ENCODE measurements around the gene HCN3.
"Not testable (repeated sequence)": the region's sequence is repeated elsewhere in the genome, so short reads cannot be mapped to it uniquely, and the experiment has no call there.

HCN3 gene

GRCh38 chr1:155285631-155286044, 8.4 kb downstream of the HCN3 start:
- DNase-seq: no peak

GRCh38 chr1:155286544-155286943, 9.3 kb downstream of the HCN3 start:
- DNase-seq: no peak

GRCh38 chr1:155287987-155288543, 10.8 kb downstream of the HCN3 start:
- DNase-seq: no peak

GRCh38 chr1:155291006-155291405, 13.7 kb downstream of the HCN3 start:
- DNase-seq: not testable (repeated sequence)

DNA sequence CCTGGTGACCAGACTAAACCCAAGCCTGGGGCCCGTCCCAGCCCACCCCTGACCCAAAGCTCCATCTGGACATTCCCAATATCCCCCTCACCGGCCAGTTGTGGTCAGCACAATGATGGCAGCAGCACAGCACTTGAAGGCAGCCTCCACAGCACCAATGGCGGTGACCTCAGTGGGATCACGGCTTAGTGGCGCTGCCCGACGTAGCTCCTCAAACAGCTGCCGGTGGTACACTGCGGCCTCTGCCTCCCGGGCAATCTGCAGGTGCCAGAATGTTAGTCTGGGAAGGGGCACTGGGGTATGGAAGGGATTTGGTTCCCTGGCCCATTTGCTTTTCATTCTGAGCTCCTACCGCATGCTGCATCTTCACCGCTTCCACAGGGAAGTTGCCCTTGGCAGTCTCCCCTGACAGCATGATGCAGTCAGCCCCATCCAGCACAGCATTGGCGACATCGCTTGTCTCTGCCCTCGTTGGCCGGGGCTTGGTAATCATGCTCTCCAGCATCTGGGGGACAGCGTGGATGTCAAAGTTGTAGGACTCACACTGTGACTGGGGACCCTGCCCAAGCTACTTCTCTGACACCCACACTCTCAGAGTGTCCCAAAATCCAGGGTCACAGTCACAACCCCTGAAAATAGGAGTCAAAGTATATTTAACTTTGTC, 16.0 kb downstream of the HCN3 start:
- DNase-seq: no peak

DNA sequence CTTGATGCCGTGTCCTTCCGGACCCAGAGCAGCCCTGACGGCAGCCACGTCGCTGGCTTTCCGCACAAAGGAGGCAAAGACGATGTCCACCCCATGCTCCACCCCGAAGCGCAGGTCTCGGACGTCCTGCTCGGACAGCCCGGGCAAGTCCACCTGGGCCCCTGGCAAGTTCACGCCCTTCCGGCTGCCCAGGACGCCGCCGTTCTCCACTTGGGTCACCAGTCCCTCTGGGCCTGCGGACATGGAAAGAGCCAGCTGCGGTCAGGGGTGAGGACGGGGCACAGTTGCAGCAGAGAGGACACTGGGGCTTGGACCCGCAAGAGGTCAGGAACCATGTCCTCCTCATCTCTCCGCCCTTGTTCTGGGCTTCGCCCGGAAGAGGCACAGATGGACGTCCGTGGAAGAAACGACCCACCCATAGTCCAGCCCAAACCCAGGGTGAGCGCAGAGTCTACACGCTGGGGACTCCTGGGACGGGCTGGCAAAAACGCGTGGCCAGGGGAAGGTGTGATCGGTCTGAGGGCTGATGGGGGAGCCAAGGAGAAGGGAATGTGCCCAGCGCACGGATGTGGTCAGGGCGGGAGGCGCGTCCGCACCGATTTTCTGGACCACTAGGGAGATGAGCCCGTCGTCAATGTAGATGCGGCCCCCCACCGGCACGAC, 17.4 kb downstream of the HCN3 start:
- no peak for DNase-seq

DNA sequence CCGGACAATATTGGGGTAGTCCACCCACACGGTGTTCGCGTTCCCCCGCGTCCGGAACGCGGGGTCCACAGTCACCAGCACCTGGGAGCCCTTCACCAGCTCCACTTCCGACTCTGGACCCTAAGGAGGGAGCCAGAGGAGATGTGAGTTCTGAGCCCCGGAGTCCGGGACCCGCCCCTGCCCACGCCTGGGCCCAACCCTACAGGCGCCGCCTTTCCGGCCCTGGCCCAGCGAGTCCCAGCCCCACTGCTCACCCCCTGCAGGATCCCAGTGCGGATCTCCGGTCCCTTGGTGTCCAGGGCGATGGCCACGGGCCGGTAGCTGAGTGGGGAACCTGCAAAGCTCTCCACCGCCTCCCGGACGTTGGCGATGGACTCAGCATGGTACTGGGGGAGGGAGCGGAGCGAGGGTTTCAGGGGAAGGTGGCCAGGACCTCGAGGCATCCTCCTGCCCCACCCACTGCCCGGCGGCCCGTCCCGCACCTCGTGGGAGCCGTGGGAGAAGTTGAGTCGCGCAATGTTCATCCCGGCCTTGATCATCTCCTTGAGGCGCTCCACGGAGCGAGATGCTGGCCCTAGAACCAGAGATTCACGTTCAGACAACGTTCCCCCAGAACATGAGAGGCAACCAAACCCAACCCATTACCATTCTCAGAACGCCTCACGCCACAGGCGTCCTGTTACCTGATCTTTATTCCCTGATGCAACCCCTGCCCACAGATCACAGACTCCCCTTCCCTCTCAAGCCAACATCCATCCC, 18.1 kb downstream of the HCN3 start:
- peak; percentile 50 for DNase-seq

DNA sequence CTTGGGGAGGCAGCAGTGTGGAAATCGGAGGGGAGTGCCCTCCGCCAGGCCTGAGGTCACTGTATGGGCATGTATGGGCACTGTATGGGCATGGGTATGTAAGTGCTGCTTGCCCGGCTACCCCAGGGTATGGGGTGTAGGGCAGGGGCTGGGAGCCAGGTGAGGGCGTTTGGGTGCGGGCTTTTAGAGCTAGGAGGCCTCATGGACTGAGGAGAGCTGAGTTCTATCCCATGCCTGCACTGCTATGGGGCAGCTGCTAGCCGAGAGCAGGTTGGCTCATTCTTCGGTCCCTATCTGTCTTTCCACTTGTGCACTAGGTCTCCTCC, 18.6 kb downstream of the HCN3 start:
- DNase-seq: no peak

- DNase-seq: peak; percentile 62
Measured at GRCh38 chr1:155296661-155297060, 19.4 kb downstream of the HCN3 start.

GRCh38 chr1:155297384-155297783, 20.1 kb downstream of the HCN3 start:
- no peak for DNase-seq

DNA sequence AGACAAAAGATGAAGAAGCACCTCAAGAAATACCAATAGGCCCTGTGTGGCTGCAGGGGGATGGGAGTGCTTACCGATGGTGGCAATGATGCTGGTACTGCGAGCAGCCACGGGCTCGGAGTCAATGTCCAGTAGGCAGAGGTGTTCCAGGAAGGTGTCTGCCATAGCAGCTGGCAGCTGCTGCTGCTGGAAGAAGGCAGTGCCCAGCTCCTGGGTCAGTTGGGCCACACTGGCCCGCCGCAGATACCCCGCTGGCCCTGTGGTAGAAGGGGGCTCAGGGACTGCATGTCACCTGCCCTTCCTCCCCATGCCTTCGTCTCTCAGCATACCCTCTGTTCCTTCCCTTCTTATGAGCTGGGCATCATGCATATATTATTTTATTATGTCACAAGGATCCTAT, 22.8 kb downstream of the HCN3 start:
- no peak for DNase-seq

DNA sequence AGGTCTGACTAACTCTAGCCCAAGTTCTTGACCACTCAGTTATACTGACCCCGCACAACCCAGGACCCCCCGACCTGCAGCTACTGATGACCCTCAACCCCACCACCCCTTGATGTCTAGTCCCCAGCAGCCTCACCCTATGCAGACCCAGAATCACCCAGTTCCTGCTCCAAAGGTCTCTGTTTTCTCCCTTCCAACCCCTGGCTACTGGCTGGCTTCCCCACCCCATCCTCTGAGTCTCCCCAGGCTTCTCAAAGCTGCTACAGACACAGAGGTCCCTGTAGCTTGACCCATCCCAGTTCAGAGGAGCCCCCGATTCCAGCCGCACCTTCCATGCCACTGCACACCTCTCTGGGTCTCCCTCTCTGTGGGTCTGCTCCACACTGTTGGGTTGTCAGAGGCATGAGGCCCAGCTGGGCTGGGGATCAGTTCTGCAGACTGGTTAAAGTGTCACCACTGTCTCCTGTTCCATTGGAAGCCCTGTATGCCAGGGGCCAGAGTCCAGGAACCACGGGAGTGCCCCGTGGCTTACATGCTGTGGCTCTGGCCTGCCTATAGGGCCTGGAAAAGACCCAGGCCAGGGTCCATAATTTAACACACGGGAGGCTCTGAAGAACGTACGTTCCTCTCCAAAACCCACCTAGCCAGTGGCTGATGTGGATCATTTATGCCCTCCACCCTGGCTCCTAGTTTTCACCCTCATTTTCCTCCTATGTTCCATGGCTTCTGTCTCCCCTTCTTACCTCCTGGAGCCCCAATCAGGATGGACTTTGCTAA, 23.5 kb downstream of the HCN3 start:
- DNase-seq: no peak

DNA sequence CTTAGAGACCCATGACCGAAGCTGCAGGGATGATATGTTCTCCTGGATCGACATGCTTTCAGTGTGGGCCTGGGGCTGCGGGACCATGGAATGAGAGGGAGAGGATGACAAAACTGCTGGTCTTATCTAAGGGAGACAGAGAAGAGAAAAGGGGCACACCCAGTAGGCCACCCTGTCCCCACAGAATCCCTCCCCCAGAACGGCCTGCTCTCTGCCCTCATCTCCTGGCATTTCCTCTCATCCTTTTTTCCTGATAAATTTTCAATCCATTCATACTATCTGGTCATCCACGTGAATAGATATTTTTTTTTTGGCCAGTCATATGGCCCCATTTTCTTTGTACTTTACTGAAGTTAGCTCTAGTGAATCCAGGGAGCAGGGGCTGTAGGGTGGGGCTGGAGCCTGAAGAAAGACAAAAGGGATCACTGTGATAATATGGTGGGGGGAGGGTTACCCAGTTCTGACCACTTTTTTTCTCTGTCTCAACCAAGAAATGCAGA, 24.1 kb downstream of the HCN3 start, which contains the start of gene PKLR:
Gene PKLR, minus strand, starts transcription at position 97 of the 500 bp plus-strand sequence. Its CDS starts 43 bp downstream, at position 54.
- DNase-seq: peak; percentile 90

GRCh38 chr1:155304558-155305063, 27.3 kb downstream of the HCN3 start:
- no peak for DNase-seq

DNA sequence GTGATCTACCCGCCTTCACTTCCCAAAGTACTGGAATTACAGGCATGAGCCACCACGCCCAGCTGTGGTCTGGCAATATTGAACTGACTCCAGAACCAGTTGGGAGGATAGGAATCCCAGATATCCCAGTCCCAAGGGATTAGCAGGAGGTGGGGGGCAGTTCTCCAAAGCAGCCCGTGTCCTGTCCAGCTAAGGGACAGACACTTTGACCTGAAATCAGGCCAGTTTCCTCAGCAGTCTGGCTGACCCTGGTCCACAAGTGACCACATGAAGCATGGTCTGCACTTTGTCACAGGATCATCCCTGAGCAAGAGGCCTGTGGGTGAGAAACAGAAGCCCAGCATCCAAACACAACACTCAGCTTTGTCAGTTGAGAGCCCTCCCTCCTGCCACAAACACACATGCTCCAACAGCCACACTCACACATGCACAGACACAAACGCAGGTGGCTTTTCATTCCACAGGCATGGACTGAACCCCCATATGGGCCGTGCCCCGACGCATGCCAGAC, 28.7 kb downstream of the HCN3 start:
- no peak for DNase-seq

GRCh38 chr1:155307247-155307740, 30.0 kb downstream of the HCN3 start:
- DNase-seq: peak; percentile 91

GRCh38 chr1:155308493-155309422, 31.5 kb downstream of the HCN3 start, which contains the start of gene FDPS:
TSS of gene FDPS (plus strand) at chr1:155308866. CDS start at chr1:155309790, 924 bp downstream.
- peak; percentile 100 for DNase-seq

DNA sequence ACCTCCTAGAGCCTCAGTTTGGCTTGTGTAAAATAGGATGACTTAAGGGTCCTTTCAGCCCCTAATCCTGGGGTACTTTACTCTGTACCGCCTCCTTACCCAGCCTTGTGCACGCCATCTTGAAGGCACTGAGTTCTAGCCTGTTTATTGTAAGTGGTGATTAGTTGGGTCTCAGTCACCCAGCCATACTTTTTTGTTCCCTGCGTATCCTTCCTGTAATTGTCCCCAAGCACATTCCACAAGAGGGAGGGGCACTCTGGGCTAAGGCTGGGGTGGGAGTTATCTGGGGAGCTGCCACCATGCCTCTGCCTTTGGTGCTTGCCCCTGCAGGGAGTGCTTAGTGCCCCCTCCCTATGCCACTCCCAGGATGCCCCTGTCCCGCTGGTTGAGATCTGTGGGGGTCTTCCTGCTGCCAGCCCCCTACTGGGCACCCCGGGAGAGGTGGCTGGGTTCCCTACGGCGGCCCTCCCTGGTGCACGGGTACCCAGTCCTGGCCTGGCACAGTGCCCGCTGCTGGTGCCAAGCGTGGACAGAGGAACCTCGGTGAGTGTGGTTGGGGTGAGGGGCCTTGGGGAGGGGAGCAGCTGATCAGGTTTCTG, 32.3 kb downstream of the HCN3 start:
- DNase-seq: peak; percentile 57

- no peak for DNase-seq
Measured at GRCh38 chr1:155313261-155313660, 36.0 kb downstream of the HCN3 start.

GRCh38 chr1:155316922-155317321, 39.7 kb downstream of the HCN3 start:
- no peak for DNase-seq

All from hematopoietic multipotent progenitor cell treated with erythropoietin and hydrocortisone succinate and interleukin-3 and kit ligand, for 6 days (in vitro differentiated cells).